BJ (cell line): Measurements from ENCODE around the gene ROS1. TPM values are rescaled to one million over a fixed set of nuclear protein-coding genes. Genes with fewer than 3 reads are reported as not detected.
"Not testable (repeated sequence)": the region's sequence is repeated elsewhere in the genome, so short reads cannot be mapped to it uniquely, and the experiment has no call there.

Experiments used
- CTCF ChIA-PET: fragments of 350-600 bp; formaldehyde crosslinking; extraction: SDS; loops from one replicate; lab custom pipeline; 2021; ENCODE audit warnings: antibody characterized with exemption, inconsistent platforms; lab: Yijun Ruan, JAX
- POLR2A ChIA-PET: fragments of 300-600 bp; sonication (Branson Sonifier 250); formaldehyde crosslinking; extraction: SDS; loops from one replicate; lab custom pipeline; 2021; ENCODE audit warnings: antibody characterized with exemption; lab: Charles Lee
- DNase-seq: peaks from one replicate; pipeline ENCODE4 v3.0.0-alpha.2; 2011; ENCODE audit warnings: low read depth
- H3K27me3 ChIP-seq: 2 replicates; pipeline ENCODE4 v1.6.0; 2011; ENCODE audit warnings: low read length; ENCODE audit not compliant: control insufficient read depth, insufficient read depth
- H3K36me3 ChIP-seq: 2 replicates; pipeline ENCODE4 v1.5.1; 2011; ENCODE audit warnings: low read length; ENCODE audit not compliant: control insufficient read depth, insufficient read depth
- H3K4me3 ChIP-seq: 2 replicates; pipeline ENCODE4 v1.5.1; 2011; ENCODE audit warnings: low read depth, mild to moderate bottlenecking, control low read depth, low read length
- CTCF ChIP-seq: IDR thresholded peaks from 2 replicates; pipeline ENCODE4 v1.5.1; 2011; ENCODE audit warnings: low read depth, mild to moderate bottlenecking, control low read depth, inconsistent platforms, low read length, moderate library complexity; ENCODE audit not compliant: insufficient read depth
- polyA minus RNA-seq: library from RNA; depleted of rRNA, polyadenylated mRNA; stranded (reverse); fragments of >200 nt; gene quantifications from 2 replicates; pipeline ENCODE4 v1.2.3, GENCODE V29; 2011; rRNA and poly(A)+ RNA removed
- polyA plus RNA-seq: library from polyadenylated mRNA; depleted of rRNA; stranded (reverse); fragments of >200 nt; gene quantifications from 2 replicates; pipeline ENCODE4 v1.2.3, GENCODE V29; 2011; rRNA removed

Gene ROS1
- polyA plus RNA-seq: 0.16 and 0.29 TPM in 2 replicates
- 0.26 and 0.33 TPM in 2 replicates for polyA minus RNA-seq

- ChIA-PET POLR2A (no interaction called here), CTCF (interaction anchor here (0.7 to 1.7 kb wide), 2 partner anchors 12 to 25 kb away, joined by 8 read pairs; no protein-coding TSS in a partner anchor)
- TF ChIP-seq CTCF: no peak
- Histone ChIP-seq H3K4me3 (no peak within 1 kb of the TSS), H3K36me3 (no peaks in the 10 kb centered on the region), H3K27me3 (no peaks in the 10 kb centered on the region)
- no peak for DNase-seq
Observed at GRCh38 chr6:117425431-117426153, at the start of gene ROS1. ROS1 (minus strand) TSS chr6:117425942; CDS start chr6:117425656, 286 bp downstream.

GRCh38 chr6:117473401-117473800, 47.7 kb upstream of the ROS1 start:
- H3K4me3 ChIP-seq: no peak overlapping the region
- H3K27me3 ChIP-seq: no peaks in the 10 kb centered on the region
- no peak for DNase-seq
- H3K36me3 ChIP-seq: no peaks in the 10 kb centered on the region
- no peak for TF ChIP-seq CTCF
- CTCF ChIA-PET: interaction anchor here (1.0 kb wide), 1 partner anchor 24 kb away, joined by 3 read pairs; no protein-coding TSS in a partner anchor
- POLR2A ChIA-PET: no interaction called here

GRCh38 chr6:117472667-117473066, 46.9 kb upstream of the ROS1 start:
- ChIA-PET CTCF (no interaction called here), POLR2A (no interaction called here)
- H3K27me3 ChIP-seq: no peaks in the 10 kb centered on the region
- no peak overlapping the region for H3K4me3 ChIP-seq
- H3K36me3 ChIP-seq: no peaks in the 10 kb centered on the region
- no peak for DNase-seq
- no peak for TF ChIP-seq CTCF

GRCh38 chr6:117469791-117470190, 44.0 kb upstream of the ROS1 start:
- Histone ChIP-seq H3K36me3 (no peaks in the 10 kb centered on the region), H3K27me3 (no peaks in the 10 kb centered on the region), H3K4me3 (no peak overlapping the region)
- POLR2A ChIA-PET: no interaction called here
- CTCF ChIA-PET: no interaction called here
- no peak for TF ChIP-seq CTCF
- no peak for DNase-seq

GRCh38 chr6:117469356-117469755, 43.6 kb upstream of the ROS1 start:
- CTCF ChIA-PET: no interaction called here
- H3K4me3 ChIP-seq: no peak overlapping the region
- H3K27me3 ChIP-seq: no peaks in the 10 kb centered on the region
- POLR2A ChIA-PET: no interaction called here
- no peak for TF ChIP-seq CTCF
- no peaks in the 10 kb centered on the region for H3K36me3 ChIP-seq
- no peak for DNase-seq

- CTCF ChIA-PET: not testable (repeated sequence)
Observed at GRCh38 chr6:117468527-117468926, 42.8 kb upstream of the ROS1 start.

More at GRCh38 chr6:117468527-117468926, 42.8 kb upstream of the ROS1 start:
- H3K27me3 ChIP-seq, DNase-seq, H3K4me3 ChIP-seq, H3K36me3 ChIP-seq, POLR2A ChIA-PET: not testable (repeated sequence)
